K562 (cell line): Measurements from ENCODE around the gene PLAC9. TPM values are rescaled to one million over a fixed set of nuclear protein-coding genes. Genes with fewer than 3 reads are reported as not detected.

Experiments
- ATAC-seq: fragments of 200-7000 bp; cut with Tn5 transposase; 3 replicates; pipeline ENCODE4 v1.9.1; 2020; ENCODE audit warnings: moderate library complexity
- BruUV-seq: library from RNA; stranded (reverse); fragments of 400-500 nt; replicated peaks from 2 replicates; lab custom pipeline; 2021; lab: Mats Ljungman, UMichigan
- CTCF ChIA-PET: fragments of 300-600 bp; formaldehyde crosslinking; extraction: SDS; loops from one replicate; lab custom pipeline; 2021; ENCODE audit warnings: low intra/inter-chr PET ratio; lab: Yijun Ruan, JAX
- POLR2A ChIA-PET: fragments of 300-600, 350-650 bp; sonication (Branson Sonifier 250); formaldehyde crosslinking; extraction: SDS; loops from one replicate; lab custom pipeline; 2021; ENCODE audit warnings: antibody characterized with exemption, inconsistent platforms; lab: Yijun Ruan, JAX
- DNase-seq, 4 experiments: peaks; one replicate each; pipeline versions ENCODE4 v3.0.0 to v3.0.0-alpha.2; 2011 to 2018; ENCODE audit warnings: low spot score in 3 of 4, mixed read lengths in 3 of 4; ENCODE audit errors: extremely low read depth in 1 of 4
- FAIRE-seq: peaks from 2 replicates; lab custom pipeline; 2011; peaks lifted over from hg19 to GRCh38; lab: Jason Lieb, UNC
- H2AFZ ChIP-seq: 2 replicates; pipeline ENCODE4 v1.6.0; 2011; ENCODE audit warnings: low read depth, low read length, control low read depth, inconsistent platforms
- H3K27ac ChIP-seq: fragments of 200-600 bp; 3 replicates; pipeline ENCODE4 v1.8.0; 2011; ENCODE audit warnings: low read depth, mild to moderate bottlenecking, control low read depth, inconsistent platforms, low read length, moderate library complexity, mixed read lengths; ENCODE audit errors: extremely low read depth
- H3K27me3 ChIP-seq, 2 experiments: fragments of 300-600 bp in 1 of 2; 2 replicates in 1 of 2; 3 replicates in 1 of 2; pipeline versions ENCODE4 v1.6.0 to v1.8.0; 2011; ENCODE audit warnings: inconsistent platforms in 2 of 2, low read length in 2 of 2, mild to moderate bottlenecking in 1 of 2, mixed read lengths in 1 of 2, moderate library complexity in 1 of 2; ENCODE audit not compliant: control insufficient read depth in 2 of 2, insufficient read depth in 2 of 2
- H3K36me3 ChIP-seq: fragments of 300-600 bp; 3 replicates; pipeline ENCODE4 v1.8.0; 2011; ENCODE audit warnings: mild to moderate bottlenecking, low read length, inconsistent platforms; ENCODE audit not compliant: control insufficient read depth, insufficient read depth
- H3K4me1 ChIP-seq, 2 experiments: fragments of 200-600 bp in 1 of 2; replicated peaks in 1 of 2; 2 replicates in 1 of 2; 3 replicates in 1 of 2; pipeline versions ENCODE4 v1.5.1 to v1.8.0; 2011; ENCODE audit warnings: inconsistent platforms in 2 of 2, low read length in 2 of 2, mild to moderate bottlenecking in 1 of 2, mixed read lengths in 1 of 2, moderate library complexity in 1 of 2; ENCODE audit not compliant: control insufficient read depth in 2 of 2, insufficient read depth in 2 of 2
- H3K4me2 ChIP-seq: 2 replicates; pipeline ENCODE4 v1.6.1; 2011; ENCODE audit warnings: low read length, control low read depth, inconsistent platforms, mixed read lengths; ENCODE audit not compliant: insufficient read depth
- H3K4me3 ChIP-seq: fragments of 200-600 bp; sonication (generic), shearing (Covaris generic); 2 replicates; pipeline ENCODE4 v1.5.1; 2016; ENCODE audit warnings: control low read depth, inconsistent platforms
- H3K79me2 ChIP-seq: fragments of 200-600 bp; 3 replicates; pipeline ENCODE4 v1.8.0; 2011; ENCODE audit warnings: low read length, inconsistent platforms; ENCODE audit not compliant: control insufficient read depth, insufficient read depth
- H3K9ac ChIP-seq, 2 experiments: 2 replicates each; pipeline versions ENCODE4 v1.6.0 to v1.6.1; 2011; ENCODE audit warnings: low read depth in 2 of 2, low read length in 2 of 2, control low read depth in 1 of 2, inconsistent platforms in 1 of 2, mild to moderate bottlenecking in 1 of 2, mixed read lengths in 1 of 2; ENCODE audit not compliant: insufficient read depth in 1 of 2
- H3K9me1 ChIP-seq: one replicate; pipeline ENCODE4 v1.6.0; 2011; ENCODE audit warnings: inconsistent platforms, mild to moderate bottlenecking, low read length, moderate library complexity; ENCODE audit not compliant: control insufficient read depth, insufficient read depth
- H3K9me3 ChIP-seq: replicated peaks from 2 replicates; pipeline ENCODE4 v1.5.1; 2011; ENCODE audit warnings: low read depth, low read length, inconsistent platforms; ENCODE audit not compliant: control insufficient read depth, insufficient read depth
- H4K20me1 ChIP-seq: replicated peaks from 2 replicates; pipeline ENCODE4 v1.6.1; 2011; ENCODE audit warnings: low read length, inconsistent platforms, mixed read lengths; ENCODE audit not compliant: control insufficient read depth, insufficient read depth
- MAFF ChIP-seq: IDR thresholded peaks from 2 replicates; pipeline ENCODE4 v1.6.1; 2012; ENCODE audit warnings: low read length, improper control_type of control experiment
- MAFK ChIP-seq: IDR thresholded peaks from 2 replicates; pipeline ENCODE4 v1.6.1; 2011; ENCODE audit warnings: low read length, improper control_type of control experiment
- NFE2 ChIP-seq: IDR thresholded peaks from 2 replicates; pipeline ENCODE4 v1.6.1; 2014; ENCODE audit warnings: antibody characterized with exemption, low read depth
- NFE2L1 ChIP-seq: fragments of 450-650 bp; IDR thresholded peaks from 2 replicates; pipeline ENCODE4 v1.6.1; 2016; ENCODE audit warnings: missing genetic modification characterization, low read depth, mild to moderate bottlenecking, missing compliant biosample characterization, moderate library complexity, borderline replicate concordance
- POLR2AphosphoS2 ChIP-seq: IDR thresholded peaks from 2 replicates; pipeline ENCODE4 v1.6.1; 2012; ENCODE audit warnings: low read length, improper control_type of control experiment
- WGBS: fragments of 100-300 bp; shearing (Covaris generic); methylation state at CpG from one replicate; pipeline ENCODE4 v1.1.6; 2016; ENCODE audit warnings: low coverage, mixed read lengths; ENCODE audit not compliant: insufficient coverage; ENCODE audit errors: missing lambda C conversion rate; 5-methylcytosine and 5-hydroxymethylcytosine counted together
- in situ Hi-C: fragments of 300-500 bp; cut with MboI; formaldehyde crosslinking; loops from 4 replicates; pipeline ENCODE4 v1.15.0; 2018; ENCODE audit warnings: inconsistent platforms, mixed read lengths
- intact Hi-C: fragments of 100-400 bp; cut with micrococcal nuclease; formaldehyde crosslinking; loops from 2 replicates; pipeline ENCODE4 v1.14.2; 2022
- polyA plus RNA-seq, 8 experiments: library from polyadenylated mRNA; depleted of rRNA in 4 of 8; stranded (reverse) in 5 of 8; unstranded in 3 of 8; fragments of >200 nt; fragmentation: Nextera tagmentation in 2 of 8; fragmentation: Illumina TruSeq in 1 of 8; extraction: Ambion mirVana in 2 of 8; extraction: Trizol in 1 of 8; gene quantifications; 2 replicates each; pipeline versions ENCODE4 v1.2.1 to v1.2.3, GENCODE V29; 2011 to 2014; ENCODE audit warnings: inconsistent platforms in 1 of 8, missing spikeins in 1 of 8
- total RNA-seq, 7 experiments: library from RNA; depleted of rRNA in 6 of 7; stranded (reverse); fragments of >200 nt in 6 of 7; fragmentation: Illumina TruSeq in 2 of 7; extraction: Trizol in 2 of 7; gene quantifications; 2 replicates each; pipeline versions ENCODE4 v1.2.1 to v1.2.3, GENCODE V29; 2011 to 2021; ENCODE audit warnings: low replicate concordance in 1 of 7
- TF ChIP-seq, protein P1 (sequence below): sonication (generic); formaldehyde crosslinking; IDR thresholded peaks from 2 replicates; pipeline ENCODE4 v1.8.0; 2022; ENCODE audit warnings: mild to moderate bottlenecking, missing genetic modification reagents
- TF ChIP-seq, protein P2 (sequence below): fragments of 450-650 bp; IDR thresholded peaks from 2 replicates; pipeline ENCODE4 v1.6.1; 2016; ENCODE audit warnings: mild to moderate bottlenecking, moderate library complexity
- TF ChIP-seq, protein P3 (sequence below): fragments of 450-650 bp; formaldehyde crosslinking; IDR thresholded peaks from 2 replicates; pipeline ENCODE4 v1.4.0; 2020; ENCODE audit warnings: mild to moderate bottlenecking, mixed read lengths

The PLAC9 gene
- total and polyA plus RNA-seq, 9 of the 15 experiments (the other 6 are each of a cell fraction or from before 2014, with no cell fraction given): not detected

DNA sequence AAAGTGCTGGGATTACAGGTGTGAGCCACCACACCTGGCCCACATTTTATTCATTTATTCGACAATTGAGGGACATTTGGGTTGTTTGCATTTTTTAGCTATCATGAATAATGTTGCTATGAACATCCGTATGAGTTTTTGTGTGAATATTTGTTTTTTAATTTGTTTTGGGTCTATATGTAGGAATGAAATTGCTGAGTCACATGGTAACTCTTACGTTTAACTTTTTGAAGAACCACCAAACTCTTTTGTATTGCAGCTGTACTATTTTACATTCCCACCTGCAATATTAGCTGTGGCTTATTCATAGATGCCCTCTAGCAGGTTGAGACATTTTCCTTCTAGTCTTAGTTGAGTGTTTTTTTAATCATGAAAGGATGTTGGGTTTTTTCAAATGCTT, 14.4 kb downstream of the PLAC9 start:
- peaks cover 5% of the 10 kb centered on the region for H4K20me1 ChIP-seq
- H3K4me2 ChIP-seq: no peak overlapping the region
- H3K27me3 ChIP-seq: peaks cover 3 to 10% of the 10 kb centered on the region in 2 experiments
- peaks cover 5% of the 10 kb centered on the region; the same call in 1 of the 3 replicates for H3K36me3 ChIP-seq
- H2AFZ ChIP-seq: no peak overlapping the region
- H3K79me2 ChIP-seq: no peaks in the 10 kb centered on the region
- in situ Hi-C loops (no loop called here), intact Hi-C loops (loop anchor here (5.0 kb wide), 1 partner anchor 60 kb away; the partner anchor contains the start of gene ANXA11)
- H3K4me1 ChIP-seq: peaks cover 0 to 9% of the 10 kb centered on the region in 2 experiments; a peak in 3 of 5 replicates
- ATAC-seq (no peak), FAIRE-seq (no peak), DNase-seq (no peak)
- 0 out of 2 replicates have a peak, but pooled peaks cover 4% of the 10 kb centered on the region for H3K9me3 ChIP-seq
- no peak overlapping the region for H3K4me3 ChIP-seq
- WGBS: 47% methylated on average over 3 of the region's 3 CpGs
- POLR2A ChIA-PET: no interaction called here
- H3K27ac ChIP-seq: no peak overlapping the region
- H3K9me1 ChIP-seq: no peaks in the 10 kb centered on the region
- BruUV-seq: no TSS peak
- CTCF ChIA-PET: no interaction called here
- no peak overlapping the region for H3K9ac ChIP-seq
- TF ChIP-seq NFE2L1: peak; percentile 77
- TF ChIP-seq, protein P1, sequence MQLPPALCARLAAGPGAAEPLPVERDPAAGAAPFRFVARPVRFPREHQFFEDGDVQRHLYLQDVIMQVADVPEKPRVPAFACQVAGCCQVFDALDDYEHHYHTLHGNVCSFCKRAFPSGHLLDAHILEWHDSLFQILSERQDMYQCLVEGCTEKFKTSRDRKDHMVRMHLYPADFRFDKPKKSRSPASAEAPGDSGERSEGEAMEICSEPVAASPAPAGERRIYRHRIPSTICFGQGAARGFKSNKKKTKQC (CRISPR knock-in tag): no peak
- 0 out of 2 replicates have a peak, but pooled peaks have one; percentile 21 for TF ChIP-seq POLR2AphosphoS2
- TF ChIP-seq NFE2: peak; percentile 64
- TF ChIP-seq MAFF: peak; percentile 53; the same call in 1 of the 2 replicates
- TF ChIP-seq MAFK: peak; percentile 28; the same call in 1 of the 2 replicates
- TF ChIP-seq, protein P2, sequence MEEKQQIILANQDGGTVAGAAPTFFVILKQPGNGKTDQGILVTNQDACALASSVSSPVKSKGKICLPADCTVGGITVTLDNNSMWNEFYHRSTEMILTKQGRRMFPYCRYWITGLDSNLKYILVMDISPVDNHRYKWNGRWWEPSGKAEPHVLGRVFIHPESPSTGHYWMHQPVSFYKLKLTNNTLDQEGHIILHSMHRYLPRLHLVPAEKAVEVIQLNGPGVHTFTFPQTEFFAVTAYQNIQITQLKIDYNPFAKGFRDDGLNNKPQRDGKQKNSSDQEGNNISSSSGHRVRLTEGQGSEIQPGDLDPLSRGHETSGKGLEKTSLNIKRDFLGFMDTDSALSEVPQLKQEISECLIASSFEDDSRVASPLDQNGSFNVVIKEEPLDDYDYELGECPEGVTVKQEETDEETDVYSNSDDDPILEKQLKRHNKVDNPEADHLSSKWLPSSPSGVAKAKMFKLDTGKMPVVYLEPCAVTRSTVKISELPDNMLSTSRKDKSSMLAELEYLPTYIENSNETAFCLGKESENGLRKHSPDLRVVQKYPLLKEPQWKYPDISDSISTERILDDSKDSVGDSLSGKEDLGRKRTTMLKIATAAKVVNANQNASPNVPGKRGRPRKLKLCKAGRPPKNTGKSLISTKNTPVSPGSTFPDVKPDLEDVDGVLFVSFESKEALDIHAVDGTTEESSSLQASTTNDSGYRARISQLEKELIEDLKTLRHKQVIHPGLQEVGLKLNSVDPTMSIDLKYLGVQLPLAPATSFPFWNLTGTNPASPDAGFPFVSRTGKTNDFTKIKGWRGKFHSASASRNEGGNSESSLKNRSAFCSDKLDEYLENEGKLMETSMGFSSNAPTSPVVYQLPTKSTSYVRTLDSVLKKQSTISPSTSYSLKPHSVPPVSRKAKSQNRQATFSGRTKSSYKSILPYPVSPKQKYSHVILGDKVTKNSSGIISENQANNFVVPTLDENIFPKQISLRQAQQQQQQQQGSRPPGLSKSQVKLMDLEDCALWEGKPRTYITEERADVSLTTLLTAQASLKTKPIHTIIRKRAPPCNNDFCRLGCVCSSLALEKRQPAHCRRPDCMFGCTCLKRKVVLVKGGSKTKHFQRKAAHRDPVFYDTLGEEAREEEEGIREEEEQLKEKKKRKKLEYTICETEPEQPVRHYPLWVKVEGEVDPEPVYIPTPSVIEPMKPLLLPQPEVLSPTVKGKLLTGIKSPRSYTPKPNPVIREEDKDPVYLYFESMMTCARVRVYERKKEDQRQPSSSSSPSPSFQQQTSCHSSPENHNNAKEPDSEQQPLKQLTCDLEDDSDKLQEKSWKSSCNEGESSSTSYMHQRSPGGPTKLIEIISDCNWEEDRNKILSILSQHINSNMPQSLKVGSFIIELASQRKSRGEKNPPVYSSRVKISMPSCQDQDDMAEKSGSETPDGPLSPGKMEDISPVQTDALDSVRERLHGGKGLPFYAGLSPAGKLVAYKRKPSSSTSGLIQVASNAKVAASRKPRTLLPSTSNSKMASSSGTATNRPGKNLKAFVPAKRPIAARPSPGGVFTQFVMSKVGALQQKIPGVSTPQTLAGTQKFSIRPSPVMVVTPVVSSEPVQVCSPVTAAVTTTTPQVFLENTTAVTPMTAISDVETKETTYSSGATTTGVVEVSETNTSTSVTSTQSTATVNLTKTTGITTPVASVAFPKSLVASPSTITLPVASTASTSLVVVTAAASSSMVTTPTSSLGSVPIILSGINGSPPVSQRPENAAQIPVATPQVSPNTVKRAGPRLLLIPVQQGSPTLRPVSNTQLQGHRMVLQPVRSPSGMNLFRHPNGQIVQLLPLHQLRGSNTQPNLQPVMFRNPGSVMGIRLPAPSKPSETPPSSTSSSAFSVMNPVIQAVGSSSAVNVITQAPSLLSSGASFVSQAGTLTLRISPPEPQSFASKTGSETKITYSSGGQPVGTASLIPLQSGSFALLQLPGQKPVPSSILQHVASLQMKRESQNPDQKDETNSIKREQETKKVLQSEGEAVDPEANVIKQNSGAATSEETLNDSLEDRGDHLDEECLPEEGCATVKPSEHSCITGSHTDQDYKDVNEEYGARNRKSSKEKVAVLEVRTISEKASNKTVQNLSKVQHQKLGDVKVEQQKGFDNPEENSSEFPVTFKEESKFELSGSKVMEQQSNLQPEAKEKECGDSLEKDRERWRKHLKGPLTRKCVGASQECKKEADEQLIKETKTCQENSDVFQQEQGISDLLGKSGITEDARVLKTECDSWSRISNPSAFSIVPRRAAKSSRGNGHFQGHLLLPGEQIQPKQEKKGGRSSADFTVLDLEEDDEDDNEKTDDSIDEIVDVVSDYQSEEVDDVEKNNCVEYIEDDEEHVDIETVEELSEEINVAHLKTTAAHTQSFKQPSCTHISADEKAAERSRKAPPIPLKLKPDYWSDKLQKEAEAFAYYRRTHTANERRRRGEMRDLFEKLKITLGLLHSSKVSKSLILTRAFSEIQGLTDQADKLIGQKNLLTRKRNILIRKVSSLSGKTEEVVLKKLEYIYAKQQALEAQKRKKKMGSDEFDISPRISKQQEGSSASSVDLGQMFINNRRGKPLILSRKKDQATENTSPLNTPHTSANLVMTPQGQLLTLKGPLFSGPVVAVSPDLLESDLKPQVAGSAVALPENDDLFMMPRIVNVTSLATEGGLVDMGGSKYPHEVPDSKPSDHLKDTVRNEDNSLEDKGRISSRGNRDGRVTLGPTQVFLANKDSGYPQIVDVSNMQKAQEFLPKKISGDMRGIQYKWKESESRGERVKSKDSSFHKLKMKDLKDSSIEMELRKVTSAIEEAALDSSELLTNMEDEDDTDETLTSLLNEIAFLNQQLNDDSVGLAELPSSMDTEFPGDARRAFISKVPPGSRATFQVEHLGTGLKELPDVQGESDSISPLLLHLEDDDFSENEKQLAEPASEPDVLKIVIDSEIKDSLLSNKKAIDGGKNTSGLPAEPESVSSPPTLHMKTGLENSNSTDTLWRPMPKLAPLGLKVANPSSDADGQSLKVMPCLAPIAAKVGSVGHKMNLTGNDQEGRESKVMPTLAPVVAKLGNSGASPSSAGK: 0 out of 2 replicates have a peak, but pooled peaks have one; percentile 11
- TF ChIP-seq, protein P3, sequence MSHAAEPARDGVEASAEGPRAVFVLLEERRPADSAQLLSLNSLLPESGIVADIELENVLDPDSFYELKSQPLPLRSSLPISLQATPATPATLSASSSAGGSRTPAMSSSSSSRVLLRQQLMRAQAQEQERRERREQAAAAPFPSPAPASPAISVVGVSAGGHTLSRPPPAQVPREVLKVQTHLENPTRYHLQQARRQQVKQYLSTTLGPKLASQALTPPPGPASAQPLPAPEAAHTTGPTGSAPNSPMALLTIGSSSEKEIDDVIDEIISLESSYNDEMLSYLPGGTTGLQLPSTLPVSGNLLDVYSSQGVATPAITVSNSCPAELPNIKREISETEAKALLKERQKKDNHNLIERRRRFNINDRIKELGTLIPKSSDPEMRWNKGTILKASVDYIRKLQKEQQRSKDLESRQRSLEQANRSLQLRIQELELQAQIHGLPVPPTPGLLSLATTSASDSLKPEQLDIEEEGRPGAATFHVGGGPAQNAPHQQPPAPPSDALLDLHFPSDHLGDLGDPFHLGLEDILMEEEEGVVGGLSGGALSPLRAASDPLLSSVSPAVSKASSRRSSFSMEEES (CRISPR knock-in tag): peak; percentile 20; the same call in 1 of the 2 replicates
